Metanephros (tissue), 1 donor: Measurements from ENCODE around the gene FGD1. TPM values are rescaled to one million over a fixed set of nuclear protein-coding genes. Genes with fewer than 3 reads are reported as not detected.

Source experiments
- total RNA-seq: library from RNA; depleted of rRNA; stranded (reverse); fragments of >200 nt; gene quantifications from one replicate; pipeline ENCODE4 v1.2.3, GENCODE V29; 2014

FGD1 gene
- 15.0 TPM for total RNA-seq

GRCh38 chrX:54495814-54496516 is at the start of gene FGD1:
Gene FGD1, minus strand, starts transcription at chrX:54496234. Its CDS starts 802 bp downstream, at chrX:54495432.

DNA sequence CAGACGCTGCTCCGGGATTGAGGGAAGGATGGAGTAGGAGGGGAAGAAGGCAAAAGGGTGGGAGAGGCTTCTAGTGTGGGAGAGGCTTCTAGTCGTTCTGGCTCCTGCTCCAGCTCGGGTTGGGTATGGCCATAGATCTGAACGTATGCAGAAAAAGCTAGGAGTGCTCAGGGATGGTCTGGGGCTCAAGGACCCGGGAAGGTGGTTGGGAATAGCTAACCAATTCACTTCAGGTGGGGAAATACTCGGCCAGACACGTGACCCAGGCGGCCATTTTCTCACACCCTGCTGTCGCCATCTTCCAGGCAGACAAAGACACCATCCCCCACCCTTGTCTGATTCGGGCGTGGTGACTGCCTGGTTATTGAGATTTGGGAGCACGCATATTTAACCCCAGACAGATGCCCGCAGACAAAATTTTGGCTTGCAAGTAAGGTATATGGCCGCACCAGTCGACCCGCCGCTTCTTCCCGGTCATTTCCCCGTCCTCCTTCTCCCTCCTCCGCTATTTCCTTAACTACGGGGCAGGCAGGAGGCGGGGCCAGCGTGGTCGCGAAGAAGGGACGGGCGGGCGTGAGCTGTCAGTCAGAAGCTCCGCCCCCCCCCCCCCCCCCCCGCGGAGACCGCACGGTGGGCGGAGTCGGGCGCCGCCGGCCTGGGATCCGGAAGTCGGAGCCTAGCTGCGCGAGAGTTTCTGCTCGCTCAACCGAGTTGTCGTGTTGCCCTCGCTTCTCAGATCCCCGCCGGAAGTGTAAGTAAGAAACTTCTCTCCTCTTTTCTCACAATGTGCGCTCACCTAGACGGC is 33.7 kb upstream of the FGD1 start, which contains the start of gene GNL3L:
TSS of gene GNL3L (plus strand) at position 668 of the 805 bp plus-strand sequence. CDS start 2,348 bp downstream, outside the sequence.

DNA sequence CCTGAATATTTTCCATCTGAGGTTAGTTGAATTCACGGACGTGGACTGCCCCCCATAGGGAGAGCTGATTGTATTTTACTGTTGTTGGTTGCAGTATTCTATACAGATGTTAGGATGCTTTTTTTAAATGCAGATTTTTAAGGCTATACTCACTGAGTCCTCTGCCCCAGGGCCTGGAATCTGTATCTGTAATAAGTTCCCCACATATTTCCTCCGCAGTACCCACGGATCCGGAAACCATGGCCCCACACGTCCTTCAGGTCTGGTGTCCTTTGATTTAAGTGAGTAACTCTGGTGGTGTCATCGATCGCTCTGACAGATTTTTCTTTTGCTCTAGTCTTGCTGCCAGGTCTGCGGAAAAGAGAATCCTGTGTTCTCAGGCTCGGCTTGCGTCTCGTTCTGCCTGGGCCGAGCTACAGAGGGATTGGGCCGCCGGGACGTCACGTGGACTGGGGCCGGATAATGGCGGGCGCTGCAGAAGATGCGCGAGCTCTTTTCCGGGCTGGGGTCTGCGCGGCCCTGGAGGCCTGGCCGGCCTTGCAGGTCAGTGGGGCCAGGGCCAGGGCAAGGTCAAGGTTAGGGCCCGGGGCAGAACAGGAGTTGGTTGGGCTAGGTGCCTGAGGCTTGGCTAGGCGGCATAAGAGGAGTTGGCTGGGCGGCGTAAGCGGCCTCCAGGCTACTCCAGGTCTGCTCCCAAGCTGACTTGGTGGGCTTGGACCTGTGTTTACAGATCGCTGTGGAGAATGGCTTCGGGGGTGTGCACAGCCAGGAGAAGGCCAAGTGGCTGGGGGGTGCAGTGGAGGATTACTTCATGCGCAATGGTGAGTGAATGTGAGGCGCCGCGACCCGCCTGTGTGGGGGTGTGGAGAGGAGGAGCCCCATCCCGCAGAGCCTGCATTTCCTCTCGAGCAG is 55.8 kb downstream of the FGD1 start, which contains the start of gene TSR2:
TSS of gene TSR2 (plus strand) at position 445 of the 912 bp plus-strand sequence. CDS start at position 463, 18 bp downstream.

Other genes with a start within 250 kb of the FGD1 start
- 6.3 TPM for gene WNK3, start 138.2 kb downstream of the FGD1 start, total RNA-seq
- 19.2 TPM for gene TSR2, start 55.8 kb downstream of the FGD1 start, total RNA-seq
- gene GNL3L, start 34.0 kb upstream of the FGD1 start, total RNA-seq = 32.6 TPM